Measurements from ENCODE around the gene LIPC. TPM values are rescaled to one million over a fixed set of nuclear protein-coding genes. Genes with fewer than 3 reads are reported as not detected.
A peak's percentile ranks its signal among the peaks of the same experiment; 100 is the strongest.

The LIPC gene
- total RNA-seq, 2 experiments from 2014 or later, result 0.61 to 1.2 TPM

- ChIA-PET POLR2A (interaction anchor here (1.6 kb wide), 1 partner anchor 11 kb away, joined by 5 read pairs; no protein-coding TSS in a partner anchor), CTCF (no interaction called here)
- DNase-seq (peak in 2 of 14 experiments; percentile 23 to 31), ATAC-seq (ENCODE audit: poor library complexity) (peak; percentile 49)
- no peak for TF ChIP-seq CTCF (IDR thresholded peaks at IDR 0.05)
- peak overlapping the region; percentile 50 for H3K27ac Mint-ChIP-seq
- H3K4me1 ChIP-seq (ENCODE audit: insufficient read depth, low read length), result peaks cover 18% of the 10 kb centered on the region
- intact Hi-C loops (cut with DNase I, micrococcal nuclease), result no loop called here
- no peaks in the 10 kb centered on the region for H3K36me3 Mint-ChIP-seq (ENCODE audit: low read depth)
- peaks cover 0 to 3% of the 10 kb centered on the region in 2 experiments for H3K9me3 ChIP-seq (ENCODE audit: control insufficient read depth in 1 of 2, insufficient read depth in 1 of 2, low read length in 2 of 2)
- no peak overlapping the region for H3K4me3 Mint-ChIP-seq
- no peaks in the 10 kb centered on the region for H3K36me3 ChIP-seq (ENCODE audit: insufficient read depth, low read length)
- no peaks in the 10 kb centered on the region for H3K27me3 Mint-ChIP-seq
- H3K27me3 ChIP-seq (ENCODE audit: control insufficient read depth in 1 of 2, insufficient read depth in 2 of 2, low read length in 2 of 2), result no peaks in the 10 kb centered on the region
- H3K4me1 Mint-ChIP-seq (ENCODE audit: low read depth), result peaks cover 25% of the 10 kb centered on the region
- H3K9me3 Mint-ChIP-seq, result no peaks in the 10 kb centered on the region
- no peak overlapping the region for H3K4me3 ChIP-seq (ENCODE audit: low read length)
- no peak overlapping the region for H3K27ac ChIP-seq (ENCODE audit: low read depth in 1 of 2, low read length in 2 of 2)
Measured at GRCh38 chr15:58506064-58506490, 74.3 kb downstream of the LIPC start.

- Histone ChIP-seq H3K36me3 (ENCODE audit: insufficient read depth, low read length) (no peaks in the 10 kb centered on the region), H3K9me3 (ENCODE audit: control insufficient read depth in 1 of 2, insufficient read depth in 1 of 2, low read length in 2 of 2) (peaks cover 0 to 3% of the 10 kb centered on the region in 2 experiments), H3K27me3 (ENCODE audit: control insufficient read depth in 1 of 2, insufficient read depth in 2 of 2, low read length in 2 of 2) (no peaks in the 10 kb centered on the region), H3K4me1 (ENCODE audit: insufficient read depth, low read length) (peaks cover 18% of the 10 kb centered on the region), H3K27ac (ENCODE audit: low read depth in 1 of 2, low read length in 2 of 2) (no peak overlapping the region), H3K4me3 (ENCODE audit: low read length) (no peak overlapping the region)
- CTCF ChIA-PET, result no interaction called here
- no peaks in the 10 kb centered on the region for H3K9me3 Mint-ChIP-seq
- intact Hi-C loops (cut with DNase I, micrococcal nuclease), result no loop called here
- H3K27me3 Mint-ChIP-seq, result no peaks in the 10 kb centered on the region
- DNase-seq (peak in 2 of 14 experiments; percentile 42 to 61), ATAC-seq (ENCODE audit: poor library complexity) (no peak)
- H3K4me1 Mint-ChIP-seq (ENCODE audit: low read depth), result peaks cover 25% of the 10 kb centered on the region
- H3K4me3 Mint-ChIP-seq, result no peak overlapping the region
- no peaks in the 10 kb centered on the region for H3K36me3 Mint-ChIP-seq (ENCODE audit: low read depth)
- POLR2A ChIA-PET, result interaction anchor here (0.8 to 1.6 kb wide), 2 partner anchors 10 to 47 kb away, joined by 4 to 5 read pairs; no protein-coding TSS in a partner anchor
- TF ChIP-seq CTCF (IDR thresholded peaks at IDR 0.05), result no peak
- peak overlapping the region; percentile 50 for H3K27ac Mint-ChIP-seq
Measured at GRCh38 chr15:58506783-58507668, 75.2 kb downstream of the LIPC start.

- TF ChIP-seq CTCF (IDR thresholded peaks at IDR 0.05), result no peak
- Mint-ChIP-seq H3K27ac (no peak overlapping the region), H3K4me1 (ENCODE audit: low read depth) (peaks cover 24% of the 10 kb centered on the region), H3K36me3 (ENCODE audit: low read depth) (no peaks in the 10 kb centered on the region), H3K27me3 (no peaks in the 10 kb centered on the region), H3K9me3 (no peaks in the 10 kb centered on the region), H3K4me3 (no peak overlapping the region)
- peaks cover 0 to 3% of the 10 kb centered on the region in 2 experiments for H3K9me3 ChIP-seq (ENCODE audit: control insufficient read depth in 1 of 2, insufficient read depth in 1 of 2, low read length in 2 of 2)
- H3K27me3 ChIP-seq (ENCODE audit: control insufficient read depth in 1 of 2, insufficient read depth in 2 of 2, low read length in 2 of 2), result no peaks in the 10 kb centered on the region
- intact Hi-C loops (cut with DNase I, micrococcal nuclease), result no loop called here
- H3K36me3 ChIP-seq (ENCODE audit: insufficient read depth, low read length), result no peaks in the 10 kb centered on the region
- H3K27ac ChIP-seq (ENCODE audit: low read depth in 1 of 2, low read length in 2 of 2), result no peak overlapping the region
- H3K4me3 ChIP-seq (ENCODE audit: low read length), result no peak overlapping the region
- CTCF ChIA-PET, result no interaction called here
- POLR2A ChIA-PET, result no interaction called here
- peaks cover 18% of the 10 kb centered on the region for H3K4me1 ChIP-seq (ENCODE audit: insufficient read depth, low read length)
- DNase-seq (no peak), ATAC-seq (ENCODE audit: poor library complexity) (no peak)
Measured at GRCh38 chr15:58509556-58509955, 77.8 kb downstream of the LIPC start.
